ENCODE results near the gene GLB1L2.

- TF ChIP-seq POLR2A (IDR thresholded peaks at IDR 0.05) (no peak), CTCF (IDR thresholded peaks at IDR 0.05) (no peak)
These were observed 66.3 kb downstream of the GLB1L2 start for GRCh38 chr11:134398079-134398444.

Data from thyroid gland (tissue), 4 donors.